Sigmoid colon (tissue), 7 donors: ENCODE results near the gene AGL. TPM values are rescaled to one million over a fixed set of nuclear protein-coding genes. Genes with fewer than 3 reads are reported as not detected.

Experiments used
- DNase-seq: peaks from one replicate; pipeline ENCODE4 v3.0.0-alpha.2; 2019
- H3K27ac ChIP-seq, 4 donors: fragments of 200-600 bp; sonication (generic); one replicate each; pipeline ENCODE4 v1.5.1; 2016 to 2019; ENCODE audit warnings: mild to moderate bottlenecking in 1 of 4
- H3K27me3 ChIP-seq, 3 donors: fragments of 200-600 bp; sonication (generic); one replicate each; pipeline ENCODE4 v1.5.1; 2019; ENCODE audit warnings: mild to moderate bottlenecking in 1 of 3
- H3K36me3 ChIP-seq, 4 donors: fragments of 200-600 bp; sonication (generic); one replicate each; pipeline ENCODE4 v1.5.1; 2016 to 2019
- H3K4me1 ChIP-seq, 4 donors: fragments of 200-600 bp; sonication (generic); one replicate each; pipeline ENCODE4 v1.5.1; 2017 to 2019
- H3K4me3 ChIP-seq, 4 donors: fragments of 200-600 bp; sonication (generic); one replicate each; pipeline ENCODE4 v1.5.1; 2017 to 2019; ENCODE audit warnings: mild to moderate bottlenecking in 2 of 4, moderate library complexity in 1 of 4
- H3K9me3 ChIP-seq, 4 donors: fragments of 200-600 bp in 3 of 4; sonication (generic) in 3 of 4; one replicate each; pipeline versions ENCODE4 v1.5.1 to v1.6.1; 2013 to 2019
- CTCF ChIP-seq, 4 experiments: fragments of 450-650 bp in 3 of 4; fragments of 200-600 bp in 1 of 4; IDR thresholded peaks; one replicate each; pipeline ENCODE4 v1.5.1; 2016 to 2019; ENCODE audit warnings: antibody characterized with exemption in 4 of 4, mild to moderate bottlenecking in 3 of 4, moderate library complexity in 2 of 4
- EP300 ChIP-seq, 4 donors: sonication (generic); formaldehyde crosslinking; IDR thresholded peaks; one replicate each; pipeline ENCODE4 v1.6.1; 2017; ENCODE audit warnings: antibody characterized with exemption in 4 of 4
- POLR2A ChIP-seq, 2 donors: fragments of 450-650 bp; IDR thresholded peaks; one replicate each; pipeline ENCODE4 v1.6.1; 2016; ENCODE audit warnings: antibody characterized with exemption in 2 of 2, mild to moderate bottlenecking in 2 of 2, moderate library complexity in 2 of 2
- POLR2AphosphoS5 ChIP-seq, 4 donors: sonication (generic); formaldehyde crosslinking; IDR thresholded peaks; one replicate each; pipeline ENCODE4 v1.6.1; 2017; ENCODE audit warnings: antibody characterized with exemption in 4 of 4
- WGBS, 2 donors: extraction: QIAGEN DNeasy Blood & Tissue Kit; methylation state at CpG; one replicate each; pipeline ENCODE4 v1.1.7; 2013; 5-methylcytosine and 5-hydroxymethylcytosine counted together
- intact Hi-C: fragments of 100-400 bp; cut with DNase I; formaldehyde crosslinking; loops from one replicate; pipeline ENCODE4 v1.15.1; 2023
- polyA plus RNA-seq, 3 donors: library from polyadenylated mRNA; stranded (reverse); fragments of 200-250 nt; gene quantifications; one replicate each; pipeline ENCODE4 v1.2.3, GENCODE V29; 2013
- total RNA-seq, 4 donors: library from RNA; depleted of rRNA; stranded (reverse); fragments of >200 nt; gene quantifications; one replicate each; pipeline ENCODE4 v1.1.0, GENCODE V29; 2016
- donor health status: healthy with polysubstance abuse.
- donor health status: Bipolar disorder and iron deficiency.
- donor health status: healthy.

Gene AGL
- total and polyA plus RNA-seq, 7 donors, result 5.4 to 34.3 (median 28.3) TPM

- Histone ChIP-seq H3K27me3 (no peaks in the 10 kb centered on the region), H3K4me1 (peaks cover 0 to 11% (median 0%) of the 10 kb centered on the region in 4 donors), H3K9me3 (no peaks in the 10 kb centered on the region), H3K36me3 (peaks cover 0 to 40% (median 2%) of the 10 kb centered on the region in 4 donors), H3K27ac (peak overlapping the region in 1 of 4 donors; percentile 47), H3K4me3 (no peak overlapping the region)
- intact Hi-C loops, result no loop called here
- no peak for TF ChIP-seq POLR2AphosphoS5 (IDR thresholded peaks at IDR 0.05)
- no peak for TF ChIP-seq EP300 (IDR thresholded peaks at IDR 0.05)
- no peak for TF ChIP-seq CTCF (IDR thresholded peaks at IDR 0.05)
- no peak for TF ChIP-seq POLR2A (IDR thresholded peaks at IDR 0.05)
- DNase-seq, result no peak
- 84 to 85% methylated on average over 6 of the region's 6 CpGs for WGBS, 2 donors
These were observed 19.6 kb downstream of the AGL start for GRCh38 chr1:99869723-99870122.

GRCh38 chr1:99872063-99872462, 21.9 kb downstream of the AGL start:
- WGBS, 2 donors, result 24 to 82% methylated on average over 1 of the region's 1 CpG
- TF ChIP-seq CTCF (IDR thresholded peaks at IDR 0.05) (no peak), POLR2AphosphoS5 (IDR thresholded peaks at IDR 0.05) (no peak), POLR2A (IDR thresholded peaks at IDR 0.05) (no peak), EP300 (IDR thresholded peaks at IDR 0.05) (no peak)
- intact Hi-C loops, result no loop called here
- Histone ChIP-seq H3K9me3 (no peaks in the 10 kb centered on the region), H3K4me1 (peaks cover 0 to 11% (median 0%) of the 10 kb centered on the region in 4 donors), H3K36me3 (peaks cover 0 to 48% (median 8%) of the 10 kb centered on the region in 4 donors), H3K27ac (no peak overlapping the region), H3K4me3 (no peak overlapping the region), H3K27me3 (no peaks in the 10 kb centered on the region)
- DNase-seq, result no peak

GRCh38 chr1:99877568-99877967, 27.4 kb downstream of the AGL start:
- peaks cover 8 to 63% (median 20%) of the 10 kb centered on the region in 4 donors for H3K36me3 ChIP-seq
- no peak for DNase-seq
- intact Hi-C loops, result no loop called here

GRCh38 chr1:99886179-99886578, 36.0 kb downstream of the AGL start:
- intact Hi-C loops, result no loop called here
- Histone ChIP-seq H3K4me3 (no peak overlapping the region), H3K9me3 (no peaks in the 10 kb centered on the region), H3K27ac (no peak overlapping the region), H3K4me1 (no peaks in the 10 kb centered on the region), H3K36me3 (peaks cover 0 to 90% (median 29%) of the 10 kb centered on the region in 4 donors), H3K27me3 (no peaks in the 10 kb centered on the region)
- TF ChIP-seq CTCF (IDR thresholded peaks at IDR 0.05) (no peak), EP300 (IDR thresholded peaks at IDR 0.05) (no peak), POLR2A (IDR thresholded peaks at IDR 0.05) (no peak), POLR2AphosphoS5 (IDR thresholded peaks at IDR 0.05) (no peak)
- DNase-seq, result no peak
- WGBS, 2 donors, result 55 to 70% methylated on average over 1 of the region's 1 CpG

More at GRCh38 chr1:99877568-99877967, 27.4 kb downstream of the AGL start:
- no peak overlapping the region for H3K4me3 ChIP-seq
- no peaks in the 10 kb centered on the region for H3K4me1 ChIP-seq
- H3K9me3 ChIP-seq, result no peaks in the 10 kb centered on the region
- 87 to 96% methylated on average over 3 of the region's 3 CpGs for WGBS, 2 donors
- H3K27ac ChIP-seq, result no peak overlapping the region
- no peak for TF ChIP-seq EP300 (IDR thresholded peaks at IDR 0.05)
- TF ChIP-seq CTCF (IDR thresholded peaks at IDR 0.05), result no peak
- TF ChIP-seq POLR2A (IDR thresholded peaks at IDR 0.05), result no peak
- TF ChIP-seq POLR2AphosphoS5 (IDR thresholded peaks at IDR 0.05), result no peak
- H3K27me3 ChIP-seq, result no peaks in the 10 kb centered on the region

- no peaks in the 10 kb centered on the region for H3K9me3 ChIP-seq
- no peaks in the 10 kb centered on the region for H3K27me3 ChIP-seq
- no peaks in the 10 kb centered on the region for H3K4me1 ChIP-seq
- no peak for DNase-seq
- H3K27ac ChIP-seq, result no peak overlapping the region
- TF ChIP-seq EP300 (IDR thresholded peaks at IDR 0.05) (no peak), POLR2A (IDR thresholded peaks at IDR 0.05) (no peak), POLR2AphosphoS5 (IDR thresholded peaks at IDR 0.05) (no peak), CTCF (IDR thresholded peaks at IDR 0.05) (no peak)
- intact Hi-C loops, result no loop called here
- no peak overlapping the region for H3K4me3 ChIP-seq
- H3K36me3 ChIP-seq, result peaks cover 0 to 88% (median 22%) of the 10 kb centered on the region in 4 donors
These were observed 36.7 kb downstream of the AGL start for GRCh38 chr1:99886841-99887240.
